DOHH2 (cell line): ENCODE results near the gene GLUL.

ENCODE experiments used
- EZH2phosphoT487 ChIP-seq: fragments of 200-600 bp; sonication (generic); IDR thresholded peaks from 2 replicates; pipeline ENCODE4 v1.6.1; 2017; ENCODE audit warnings: borderline replicate concordance, mild to moderate bottlenecking, antibody characterized with exemption, low read length, moderate library complexity, mixed read lengths
- TF ChIP-seq, protein P1 (sequence below): fragments of 200-600 bp; sonication (generic); IDR thresholded peaks from one replicate; pipeline ENCODE4 v1.5.1; 2014; ENCODE audit warnings: antibody characterized with exemption, mild to moderate bottlenecking, low read depth, low read length; ENCODE audit not compliant: poor library complexity, severe bottlenecking

DNA sequence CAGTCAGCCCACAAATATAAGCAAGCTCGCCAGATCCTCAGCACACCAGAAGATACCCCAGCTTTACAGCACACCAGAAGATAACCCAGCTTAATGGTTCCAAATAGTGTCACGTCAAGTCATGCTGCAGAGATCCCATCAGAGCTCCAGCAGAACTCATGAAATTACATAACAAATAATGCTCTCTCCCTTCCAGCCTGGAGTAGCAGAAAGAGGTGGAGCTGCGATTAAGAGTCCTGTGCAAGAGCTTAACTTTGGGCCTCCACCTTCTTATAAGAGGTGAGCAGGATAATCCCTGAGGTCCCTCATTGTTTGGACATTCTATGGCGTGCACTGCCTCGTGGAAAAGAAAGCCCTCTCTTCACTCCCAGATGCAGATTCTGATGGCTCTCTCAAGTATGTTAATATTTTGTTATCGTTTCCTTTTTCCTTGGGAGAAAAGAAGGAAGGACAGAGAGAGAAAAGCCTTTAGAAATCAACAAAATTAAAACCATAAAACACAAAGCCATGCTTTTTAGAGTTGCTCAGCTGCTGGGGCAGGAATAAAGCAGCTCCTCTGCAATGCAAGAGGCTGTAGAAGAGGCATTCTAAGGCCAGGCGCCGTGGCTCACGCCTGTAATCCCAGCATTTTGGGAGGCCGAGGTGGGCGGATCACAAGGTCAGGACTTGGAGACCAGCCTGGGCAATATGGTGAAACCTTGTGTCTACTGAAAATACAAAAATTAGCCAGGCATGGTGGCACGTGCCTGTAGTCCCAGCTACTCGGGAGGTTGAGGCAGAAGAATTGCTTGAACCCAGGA, 59.1 kb downstream of the GLUL start:
- TF ChIP-seq, protein P1, sequence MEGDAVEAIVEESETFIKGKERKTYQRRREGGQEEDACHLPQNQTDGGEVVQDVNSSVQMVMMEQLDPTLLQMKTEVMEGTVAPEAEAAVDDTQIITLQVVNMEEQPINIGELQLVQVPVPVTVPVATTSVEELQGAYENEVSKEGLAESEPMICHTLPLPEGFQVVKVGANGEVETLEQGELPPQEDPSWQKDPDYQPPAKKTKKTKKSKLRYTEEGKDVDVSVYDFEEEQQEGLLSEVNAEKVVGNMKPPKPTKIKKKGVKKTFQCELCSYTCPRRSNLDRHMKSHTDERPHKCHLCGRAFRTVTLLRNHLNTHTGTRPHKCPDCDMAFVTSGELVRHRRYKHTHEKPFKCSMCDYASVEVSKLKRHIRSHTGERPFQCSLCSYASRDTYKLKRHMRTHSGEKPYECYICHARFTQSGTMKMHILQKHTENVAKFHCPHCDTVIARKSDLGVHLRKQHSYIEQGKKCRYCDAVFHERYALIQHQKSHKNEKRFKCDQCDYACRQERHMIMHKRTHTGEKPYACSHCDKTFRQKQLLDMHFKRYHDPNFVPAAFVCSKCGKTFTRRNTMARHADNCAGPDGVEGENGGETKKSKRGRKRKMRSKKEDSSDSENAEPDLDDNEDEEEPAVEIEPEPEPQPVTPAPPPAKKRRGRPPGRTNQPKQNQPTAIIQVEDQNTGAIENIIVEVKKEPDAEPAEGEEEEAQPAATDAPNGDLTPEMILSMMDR, result no peak
- TF ChIP-seq EZH2phosphoT487, result no peak
